Effector CD8-positive, alpha-beta T cell (primary cell): ENCODE data around the gene GNB1L.

Experiments
- DNase-seq: peaks from one replicate; lab custom pipeline; 2025; lab: John Stamatoyannopoulos, UW

Gene GNB1L

GRCh38 chr22:19875531-19876313, 21.0 kb upstream of the GNB1L start:
- no peak for DNase-seq

DNA sequence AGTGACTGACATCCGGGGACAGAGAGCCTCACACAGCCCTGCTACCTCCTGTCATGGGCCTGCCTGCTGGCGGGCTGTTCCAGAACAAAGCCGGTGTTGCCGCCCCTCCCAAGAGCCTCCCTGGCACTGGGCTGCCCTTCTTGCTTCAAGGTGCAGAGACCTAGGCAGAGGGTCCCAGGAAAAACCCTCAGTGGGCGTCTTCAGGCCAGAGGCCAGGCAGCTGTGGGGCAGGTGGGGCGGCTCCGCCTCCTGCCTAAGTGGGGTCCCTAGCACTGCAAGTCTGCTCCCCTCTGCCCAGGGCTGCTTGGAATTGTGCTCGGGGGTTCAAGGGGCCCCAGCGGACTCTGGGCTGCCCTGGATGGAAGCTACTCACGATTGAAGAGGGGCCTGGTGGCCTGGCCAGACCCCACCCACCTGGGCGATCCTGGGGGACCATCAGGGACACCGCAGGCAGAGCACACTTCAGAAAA, 20.4 kb upstream of the GNB1L start:
- DNase-seq = no peak

DNA sequence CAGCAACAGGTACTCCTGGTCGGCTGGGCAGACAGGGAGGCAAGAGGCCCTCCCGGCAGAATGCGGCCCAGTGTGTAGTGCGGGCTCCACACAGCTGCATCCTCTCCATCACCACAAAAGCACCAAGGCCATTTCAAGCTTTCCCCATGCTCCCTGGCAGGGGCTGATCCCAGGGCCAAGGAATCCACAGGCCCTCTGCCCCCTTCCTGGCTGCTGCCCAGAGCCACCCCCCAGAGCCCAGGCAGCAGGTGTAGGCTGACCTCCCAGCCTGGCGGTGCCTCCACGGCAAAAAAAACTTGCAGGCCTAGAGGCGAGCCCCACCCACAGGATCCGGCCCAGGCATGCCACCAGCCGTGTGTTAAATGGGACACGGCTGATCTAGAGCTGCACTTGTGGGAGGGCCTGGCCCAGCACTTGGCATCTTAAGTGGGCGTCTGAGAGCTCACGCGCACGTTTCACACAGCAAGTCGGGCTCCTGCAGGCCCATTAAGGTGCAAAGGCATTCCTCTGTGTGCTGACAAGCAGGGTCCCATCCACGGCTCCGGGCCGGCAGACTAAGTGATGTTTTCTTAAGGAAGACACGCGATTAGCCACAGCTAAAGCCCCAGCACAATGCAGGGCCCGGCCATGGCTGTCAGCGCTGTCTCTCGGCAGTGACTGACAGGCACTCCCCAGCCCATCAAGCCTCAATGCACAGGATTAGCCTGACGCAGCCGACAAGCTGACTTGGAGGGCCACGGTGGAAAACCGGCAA, 19.8 kb upstream of the GNB1L start:
- no peak for DNase-seq

DNA sequence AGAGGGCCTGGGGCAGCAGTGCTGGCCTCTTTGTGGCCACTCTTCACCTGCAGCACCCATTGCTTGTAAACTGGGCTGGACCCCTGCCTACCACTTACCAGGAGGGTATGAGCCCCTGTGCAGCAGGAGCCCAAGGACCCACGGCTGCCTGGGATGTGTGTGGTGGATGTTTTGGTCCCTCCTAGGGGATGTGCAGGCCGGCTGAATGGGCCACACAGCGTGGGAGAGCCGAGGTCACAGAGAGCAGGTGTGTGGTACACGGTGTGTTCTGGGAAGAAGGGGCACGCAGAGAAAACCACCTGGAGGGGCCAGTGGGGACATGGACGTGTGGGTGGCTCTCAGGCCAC, 19.3 kb upstream of the GNB1L start:
- no peak for DNase-seq

DNA sequence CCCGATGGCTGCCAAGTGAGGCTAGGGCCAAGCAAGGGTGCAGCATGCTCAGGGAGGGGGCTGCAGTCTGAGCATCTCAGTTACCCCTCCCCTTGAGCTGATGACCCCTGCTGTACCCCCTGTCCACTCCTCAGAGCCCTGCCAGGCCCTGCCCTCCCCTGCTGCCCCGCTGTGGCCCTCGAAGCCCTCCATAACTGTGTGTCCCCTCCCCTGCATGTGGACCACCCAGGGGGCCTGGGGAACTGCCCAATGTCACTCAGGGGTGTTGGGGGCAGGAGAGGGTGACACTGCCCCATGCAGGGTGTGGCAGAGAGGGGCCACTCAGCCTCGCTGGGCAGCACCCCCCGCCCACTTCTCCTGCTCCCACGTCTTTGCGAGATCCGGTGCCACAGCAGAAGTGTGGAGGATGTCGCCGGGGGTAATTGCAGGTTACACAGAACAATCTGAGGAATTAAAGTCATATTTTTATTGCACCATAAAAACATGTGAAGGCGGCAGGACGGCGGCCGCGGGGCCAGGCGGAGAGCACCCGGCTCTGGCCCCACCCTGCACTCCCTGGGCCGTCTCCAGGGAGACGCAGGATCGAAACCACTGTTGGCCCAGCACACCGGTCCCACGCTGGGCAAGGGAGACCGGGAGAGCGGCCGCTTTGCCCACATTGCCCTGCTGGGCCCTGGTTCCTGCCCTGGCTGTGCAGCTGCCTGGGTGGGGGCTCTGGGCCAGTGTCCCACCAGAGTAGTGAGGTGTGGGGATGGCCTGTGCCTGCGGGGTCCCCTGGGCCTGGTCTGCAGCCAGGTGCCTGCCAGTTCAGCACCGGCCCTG, 18.7 kb upstream of the GNB1L start:
- DNase-seq = no peak

- DNase-seq = no peak
These were observed 18.1 kb upstream of the GNB1L start for GRCh38 chr22:19872779-19873137.

- DNase-seq = no peak
These were observed 17.4 kb upstream of the GNB1L start for GRCh38 chr22:19871845-19872778.

DNA sequence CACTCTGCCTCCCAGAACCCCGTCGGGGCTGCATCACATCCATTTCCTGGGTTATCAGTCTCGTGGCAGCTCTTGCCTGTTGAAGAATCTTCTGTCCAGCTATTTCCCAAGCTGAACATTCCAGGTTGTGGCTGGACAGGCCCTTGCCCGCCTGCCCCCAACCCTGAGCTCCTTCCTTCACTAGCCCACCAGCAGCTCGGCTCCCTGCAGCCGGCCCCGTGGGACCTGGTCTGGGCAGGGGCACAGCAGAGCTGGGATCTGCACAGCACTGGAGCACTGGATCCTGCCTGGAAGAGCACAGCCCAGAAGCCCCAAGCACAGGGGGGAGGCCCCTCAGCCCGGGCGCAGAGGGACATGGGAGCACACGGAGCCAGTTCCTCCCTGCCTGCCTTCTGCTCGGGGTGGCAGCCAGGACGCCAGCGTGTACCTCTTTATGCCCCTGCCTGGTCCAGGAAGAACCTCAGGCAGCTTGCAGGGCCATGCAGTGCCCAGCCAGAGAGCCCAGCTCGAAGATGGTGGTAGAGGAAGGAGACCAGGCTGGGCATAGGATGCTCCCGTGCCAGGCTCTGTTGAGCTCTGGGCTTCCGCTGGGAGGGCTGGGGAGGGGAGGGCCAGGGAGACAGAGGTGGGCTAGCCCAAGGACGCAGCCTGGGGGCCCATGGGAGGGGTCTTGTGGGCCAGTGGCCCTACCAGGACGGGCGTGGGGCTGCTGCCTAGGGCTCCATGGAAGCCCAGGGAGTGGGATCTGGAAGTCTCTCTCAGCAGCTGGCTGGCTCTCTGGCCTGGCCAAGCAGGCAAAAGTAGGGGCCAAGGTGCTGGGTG, 16.6 kb upstream of the GNB1L start:
- no peak for DNase-seq

- DNase-seq = no peak
These were observed 15.7 kb upstream of the GNB1L start for GRCh38 chr22:19870153-19871022.

DNA sequence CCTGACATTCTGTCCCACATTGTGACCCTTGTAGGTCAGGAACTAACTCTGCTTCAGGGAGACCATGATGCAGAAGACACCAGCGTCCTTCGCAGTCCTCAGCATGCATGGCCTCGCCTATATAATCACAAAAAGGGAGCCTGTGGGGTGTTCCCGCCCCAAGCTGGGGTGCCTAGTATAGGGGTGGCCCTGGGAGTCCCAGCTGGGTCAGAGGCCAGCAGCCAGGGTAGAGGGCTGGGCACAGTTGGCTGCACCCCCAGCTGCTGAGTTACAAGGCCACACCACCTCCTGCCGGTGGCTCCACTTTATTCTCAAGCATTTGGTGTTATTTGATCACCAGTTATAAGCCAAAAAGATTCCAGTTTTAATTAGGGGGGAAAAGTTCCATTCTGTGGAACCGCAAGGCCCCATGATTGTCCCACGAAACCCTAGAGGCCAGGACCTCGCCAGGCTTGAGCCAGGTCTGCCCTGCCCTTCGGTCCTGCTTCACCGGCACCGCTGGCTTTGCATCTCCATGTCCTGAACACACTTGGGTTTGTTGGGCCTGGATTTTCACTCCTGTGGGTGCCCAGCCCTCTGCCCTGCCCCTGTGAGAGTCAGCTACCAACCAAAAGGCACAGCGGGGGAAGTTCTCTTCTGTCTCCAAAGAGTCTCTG, 15.0 kb upstream of the GNB1L start:
- no peak for DNase-seq

DNA sequence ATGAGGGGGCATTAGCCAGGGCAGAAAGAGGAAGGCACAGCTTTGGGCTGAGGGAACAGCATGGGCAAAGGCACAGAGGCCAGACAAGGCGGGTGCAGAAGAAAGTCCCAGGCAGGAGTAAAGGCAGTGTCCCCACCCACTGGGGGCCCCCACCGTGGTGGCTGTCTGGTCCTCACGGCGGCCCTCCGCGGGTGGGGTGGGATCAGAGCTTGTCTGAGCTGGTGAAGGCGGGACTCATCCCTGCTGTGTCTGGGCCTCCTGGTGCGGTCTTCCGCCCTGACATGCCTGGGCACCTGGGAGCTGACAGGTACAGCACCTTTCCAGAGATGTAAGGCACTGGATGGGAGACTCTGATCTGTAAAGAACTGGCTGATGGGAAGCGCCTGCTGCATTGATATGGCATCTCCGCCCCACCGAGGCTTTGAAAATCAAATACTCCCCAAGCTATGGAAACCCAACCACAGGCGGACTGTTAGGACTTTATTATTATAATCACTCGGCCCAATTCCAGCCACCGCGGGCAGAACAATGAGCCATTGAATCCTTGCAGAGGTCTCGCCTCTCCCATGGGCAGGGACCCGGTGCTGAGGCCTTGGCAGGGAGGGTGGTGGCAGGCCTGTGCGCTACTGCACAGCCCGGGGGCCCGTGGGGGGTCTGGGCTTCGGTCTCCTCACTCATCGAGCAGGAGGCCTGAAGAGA, 14.2 kb upstream of the GNB1L start:
- DNase-seq = no peak

- no peak for DNase-seq
These were observed 13.7 kb upstream of the GNB1L start for GRCh38 chr22:19868333-19868732.

- DNase-seq = no peak
These were observed 12.9 kb upstream of the GNB1L start for GRCh38 chr22:19867617-19868016.

- DNase-seq = no peak
These were observed 12.0 kb upstream of the GNB1L start for GRCh38 chr22:19866665-19867009.

GRCh38 chr22:19865141-19865829, 10.6 kb upstream of the GNB1L start:
- no peak for DNase-seq

- no peak for DNase-seq
These were observed 9.9 kb upstream of the GNB1L start for GRCh38 chr22:19864538-19865106.

DNA sequence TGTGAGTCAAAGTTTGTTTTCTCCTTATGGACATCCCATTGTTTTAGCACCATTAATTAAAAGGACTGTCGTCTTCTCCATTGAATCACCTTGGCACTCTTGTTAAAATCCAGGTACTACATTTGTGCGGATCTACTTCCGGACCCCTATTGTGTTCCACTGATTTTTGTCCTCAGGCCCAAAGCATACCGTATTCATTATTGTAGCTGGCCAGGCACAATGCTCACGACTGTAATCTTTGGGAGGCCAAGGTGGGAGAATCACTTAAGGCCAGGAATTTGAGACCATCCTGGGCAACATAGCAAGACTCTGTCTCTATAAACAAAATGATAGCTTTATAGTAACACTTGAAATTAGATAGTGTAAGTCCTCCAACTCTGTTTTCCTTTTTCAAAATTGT, 8.9 kb upstream of the GNB1L start:
- DNase-seq = no peak
